Activated T-cell treated with anti-CD3 and anti-CD28 coated beads for 4 hours (primary cell): ENCODE data around the gene LEF1.
A peak's percentile ranks its signal among the peaks of the same experiment; 100 is the strongest.

Experiments
- DNase-seq: peaks from one replicate; pipeline ENCODE4 v3.0.0-alpha.2; 2020

The LEF1 gene

GRCh38 chr4:108168671-108169523 lies at the start of gene LEF1:
Gene LEF1, minus strand, starts transcription at chr4:108168932. Its CDS starts 1,165 bp downstream, at chr4:108167767.
- peak; percentile 70 for DNase-seq

GRCh38 chr4:108216510-108216909 lies 47.8 kb upstream of the LEF1 start:
- no peak for DNase-seq

DNA sequence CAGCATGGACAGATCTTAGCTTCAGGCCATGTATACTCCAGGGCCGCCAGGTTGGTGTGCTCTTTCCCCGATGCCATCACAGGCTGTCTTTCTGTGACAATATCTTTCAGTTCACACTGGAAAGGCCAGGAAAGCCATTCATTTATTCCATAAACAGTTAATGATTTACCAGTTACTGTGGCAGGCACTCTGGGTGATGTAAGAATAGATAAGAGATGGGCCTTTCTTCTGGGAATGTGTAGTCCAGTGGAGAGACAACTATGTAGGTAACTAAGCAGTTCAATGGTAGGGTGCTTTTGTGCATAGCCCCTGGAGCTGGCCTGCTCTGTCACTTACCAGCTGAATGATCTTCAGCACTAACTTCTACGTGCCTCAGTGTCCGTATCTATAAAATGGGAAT lies 46.3 kb upstream of the LEF1 start:
- DNase-seq: no peak

DNA sequence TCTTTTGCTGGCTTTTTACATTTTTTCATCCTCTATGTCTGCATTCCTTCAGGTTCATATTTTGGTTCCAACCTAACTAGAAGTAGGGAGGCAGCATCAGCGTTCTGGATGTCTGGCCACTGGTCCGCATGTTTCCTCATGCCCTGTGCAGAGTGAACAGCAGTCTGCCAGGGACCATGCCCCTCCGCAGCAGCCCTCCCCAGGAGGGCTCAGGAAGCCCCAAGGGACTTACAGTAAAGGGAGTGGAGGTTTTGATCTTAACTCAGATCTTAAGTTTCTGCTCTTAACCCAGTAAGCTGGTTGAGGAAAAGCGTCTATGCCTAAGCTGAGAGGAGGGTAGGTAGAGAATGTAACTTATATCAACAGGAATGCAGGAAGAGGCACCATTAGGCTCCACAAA lies 45.0 kb upstream of the LEF1 start:
- no peak for DNase-seq

GRCh38 chr4:108213308-108213707 lies 44.6 kb upstream of the LEF1 start:
- DNase-seq: no peak

DNA sequence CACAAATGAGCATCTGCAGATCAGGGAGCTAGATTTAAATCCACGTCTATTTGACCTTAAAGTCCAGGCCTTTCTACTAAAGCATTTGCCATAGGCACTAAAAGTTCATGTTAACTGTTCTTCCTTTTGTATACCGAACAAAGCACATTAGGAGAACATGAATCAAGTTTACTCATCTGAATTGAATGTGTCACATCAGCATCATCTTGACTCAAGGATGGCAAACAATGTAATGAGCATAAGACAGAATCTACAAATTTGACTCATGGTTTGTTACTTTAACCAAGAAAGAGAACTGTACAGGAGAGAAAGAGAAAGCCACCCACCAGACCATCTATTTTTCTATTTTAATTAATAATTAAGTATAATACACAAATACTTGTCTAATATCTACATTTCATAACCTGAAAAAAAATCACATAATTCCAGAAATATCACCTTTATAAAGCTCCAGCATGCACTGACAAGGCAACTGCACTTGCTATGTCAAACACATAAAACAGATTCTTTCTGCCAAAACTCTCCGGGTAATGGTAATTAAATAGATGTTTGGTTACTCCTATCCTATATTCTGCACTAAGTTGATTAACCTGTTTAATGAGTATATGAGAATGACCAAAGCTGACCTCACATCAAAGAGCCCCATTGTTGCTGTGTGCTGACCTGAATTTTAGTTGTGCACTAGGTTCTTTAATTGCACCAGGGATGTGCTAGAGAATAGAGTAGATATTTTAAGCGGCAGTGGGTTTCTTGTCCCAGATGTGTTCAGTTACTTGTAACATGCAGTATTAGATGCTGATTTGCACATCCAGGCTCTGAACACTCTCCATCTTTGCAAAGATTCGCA lies 42.5 kb upstream of the LEF1 start:
- no peak for DNase-seq

DNA sequence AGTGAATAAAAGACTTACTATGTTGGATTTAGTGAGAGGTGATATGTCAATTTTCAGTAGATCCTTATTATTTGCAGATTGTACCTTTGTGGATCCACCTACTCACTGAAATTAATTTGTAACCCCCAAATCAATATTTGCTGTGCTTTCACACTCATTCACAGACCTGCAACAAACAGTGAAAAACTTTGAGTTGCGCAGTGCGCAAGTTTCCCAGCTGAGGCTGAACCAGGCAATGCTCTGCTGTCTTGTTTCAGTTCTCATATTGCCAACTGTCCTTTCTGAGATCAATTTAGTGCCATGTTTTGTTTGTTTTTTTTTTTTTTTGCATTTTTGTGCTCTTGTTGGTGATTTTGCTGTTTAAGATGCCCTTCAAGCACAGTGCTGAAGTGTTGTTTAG lies 40.8 kb upstream of the LEF1 start:
- no peak for DNase-seq

GRCh38 chr4:108205859-108206258 lies 37.1 kb upstream of the LEF1 start:
- DNase-seq: no peak

DNA sequence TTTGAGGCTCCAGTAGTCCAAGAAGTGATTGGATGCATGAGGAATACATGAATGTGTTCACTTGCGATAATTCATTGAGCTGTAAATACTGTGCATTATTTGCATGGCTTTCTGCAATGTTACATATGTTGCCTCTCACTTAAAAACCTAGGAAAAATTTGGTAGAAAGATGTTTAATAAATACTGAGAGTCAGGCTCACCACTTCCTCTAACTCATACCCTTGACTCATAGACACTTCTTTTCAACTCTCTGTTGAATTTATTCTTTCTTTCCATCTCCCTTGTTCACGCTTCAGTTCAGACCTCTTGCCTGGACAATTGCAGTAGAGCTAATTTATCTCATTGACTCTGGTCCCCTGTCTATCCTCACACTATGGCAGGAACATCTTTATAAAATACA lies 35.8 kb upstream of the LEF1 start:
- DNase-seq: no peak

- no peak for DNase-seq
Measured at GRCh38 chr4:108203377-108203776, 34.6 kb upstream of the LEF1 start.

DNA sequence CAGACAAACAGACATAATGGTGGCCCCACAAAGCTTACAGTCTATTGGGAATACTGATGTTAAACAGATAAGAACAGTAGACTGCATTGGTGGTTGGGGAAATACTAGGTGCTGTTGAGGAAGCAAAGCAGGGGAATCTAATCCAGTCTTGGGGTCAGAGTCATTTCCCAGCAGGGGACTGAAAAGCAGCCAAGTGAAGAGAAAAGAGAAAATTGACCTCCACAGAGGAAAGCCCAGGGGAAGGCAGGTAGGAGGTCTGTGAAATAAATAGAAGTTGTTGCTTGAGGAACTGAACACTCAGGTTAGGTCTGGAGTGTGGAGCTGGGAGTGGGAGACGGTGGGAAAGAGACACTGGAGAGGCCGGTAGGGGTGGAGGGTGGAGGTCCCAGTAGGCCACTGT lies 33.0 kb upstream of the LEF1 start:
- DNase-seq: no peak

GRCh38 chr4:108199881-108200280 lies 31.1 kb upstream of the LEF1 start:
- no peak for DNase-seq

GRCh38 chr4:108193886-108194672 lies 25.3 kb upstream of the LEF1 start:
- no peak for DNase-seq

- DNase-seq: no peak
Measured at GRCh38 chr4:108192935-108193334, 24.2 kb upstream of the LEF1 start.

- no peak for DNase-seq
Measured at GRCh38 chr4:108192056-108192455, 23.3 kb upstream of the LEF1 start.

DNA sequence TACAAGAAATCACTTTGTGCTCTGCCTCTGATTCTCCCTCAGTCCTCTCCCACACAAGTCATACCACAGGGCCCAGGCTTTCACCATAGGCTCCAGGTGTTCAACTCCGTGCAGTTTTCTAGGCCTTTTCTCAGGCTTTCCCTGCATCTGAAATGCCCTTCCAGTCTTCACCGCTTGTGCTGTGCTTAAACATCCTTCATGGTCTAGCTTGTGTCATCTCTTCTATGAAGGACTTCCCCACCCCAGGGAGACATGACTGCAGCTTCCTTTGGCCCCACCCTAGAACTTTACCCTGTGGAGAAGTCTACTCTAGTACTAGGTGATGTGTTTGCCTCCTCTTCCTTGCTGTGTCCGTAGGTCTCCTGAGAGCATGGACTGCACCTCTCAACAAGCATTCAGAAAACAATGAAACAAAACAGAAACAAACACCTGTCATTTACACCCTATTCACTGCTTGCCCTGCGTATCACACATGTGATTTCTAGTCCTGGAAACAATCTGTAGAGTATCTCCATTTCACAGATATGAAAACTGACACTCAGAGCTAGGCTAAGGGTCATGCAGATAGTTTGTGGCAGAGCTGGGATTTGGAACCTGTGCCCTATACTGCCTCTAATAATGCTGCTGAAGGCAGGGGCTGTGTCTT lies 22.7 kb upstream of the LEF1 start:
- DNase-seq: no peak

DNA sequence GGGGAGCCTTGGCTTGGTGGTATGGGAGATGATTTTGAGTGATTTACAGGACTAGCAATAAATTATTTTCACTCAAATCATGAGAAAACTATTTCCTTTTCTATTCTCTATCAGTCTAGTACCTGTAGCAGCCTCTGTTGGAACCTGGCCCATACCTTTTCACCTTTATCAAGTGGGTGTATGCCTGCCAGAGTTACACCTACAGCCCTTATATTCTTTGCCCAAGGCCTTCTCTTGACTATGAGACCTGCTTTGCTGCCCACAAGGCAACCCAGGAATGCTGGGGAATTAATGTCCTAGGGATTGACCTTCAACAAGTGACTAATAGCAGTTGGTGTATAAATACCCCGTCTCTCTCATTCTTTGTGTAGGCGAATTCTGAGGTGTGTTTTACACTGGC lies 20.0 kb upstream of the LEF1 start:
- no peak for DNase-seq

- DNase-seq: no peak
Measured at GRCh38 chr4:108185252-108185651, 16.5 kb upstream of the LEF1 start.

- no peak for DNase-seq
Measured at GRCh38 chr4:108184453-108185049, 15.8 kb upstream of the LEF1 start.

DNA sequence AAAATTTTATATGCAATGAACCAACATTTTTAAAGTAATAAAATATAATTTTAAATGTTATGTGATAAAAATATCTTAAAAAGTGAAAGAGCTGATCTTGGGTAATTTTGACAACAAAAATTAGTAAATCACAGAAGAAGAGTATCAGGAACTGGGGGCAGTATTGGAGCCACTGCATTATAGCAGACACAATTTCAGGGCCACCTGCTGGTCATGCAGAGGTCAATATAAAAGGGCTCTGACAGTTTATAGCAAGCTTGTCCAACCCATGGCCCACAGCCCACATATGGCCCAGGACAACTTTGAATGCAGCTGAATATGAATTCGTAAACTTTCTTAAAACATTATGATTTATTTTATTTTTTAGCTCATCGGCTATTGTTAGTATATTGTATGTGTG lies 13.0 kb upstream of the LEF1 start:
- DNase-seq: no peak

DNA sequence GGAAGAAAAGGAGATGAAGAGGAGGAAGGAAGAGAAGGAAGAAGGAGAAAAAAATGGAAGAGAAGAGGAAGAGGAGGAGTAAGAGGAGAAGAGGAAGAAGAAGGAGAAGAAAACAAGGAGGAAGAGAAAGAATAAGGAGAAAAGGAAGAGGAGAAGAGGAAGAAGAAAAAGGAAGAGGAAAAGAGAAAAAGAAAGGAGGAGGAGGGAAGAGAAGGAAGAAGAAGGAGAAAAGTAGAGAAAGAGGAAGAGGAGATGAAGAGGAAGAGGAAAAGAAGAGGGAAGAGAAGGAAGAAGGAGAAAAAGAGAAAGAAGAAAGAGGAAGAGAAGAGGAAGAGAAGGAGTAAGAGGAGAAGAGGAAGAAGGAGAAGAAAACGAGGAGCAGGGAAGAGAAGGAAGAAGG lies 11.8 kb upstream of the LEF1 start:
- DNase-seq: no peak

GRCh38 chr4:108175966-108176365 lies 7.2 kb upstream of the LEF1 start:
- no peak for DNase-seq
